SU-DHL-6 (cell line): ENCODE results near the gene CSF1.

Experiments used
- CTCF ChIP-seq: fragments of 200-600 bp; sonication (generic); IDR thresholded peaks from one replicate; pipeline ENCODE4 v1.5.1; 2017; ENCODE audit warnings: antibody characterized with exemption, mild to moderate bottlenecking, low read length, moderate library complexity; ENCODE audit not compliant: insufficient read depth, poor library complexity, severe bottlenecking
- EZH2phosphoT487 ChIP-seq: fragments of 200-600 bp; sonication (generic), shearing (Covaris generic); conservative IDR thresholded peaks from 2 replicates; pipeline ENCODE4 v1.6.1; 2018; ENCODE audit warnings: mild to moderate bottlenecking, antibody characterized with exemption, low read length, moderate library complexity, mixed read lengths

GRCh38 chr1:109942434-109942833 lies 31.8 kb downstream of the CSF1 start:
- TF ChIP-seq CTCF (no peak), EZH2phosphoT487 (no peak)
